Stimulated activated naive CD4-positive, alpha-beta T cell treated with Interleukin-2 at 50 U/mL for 16 hours (primary cell): ENCODE measurements around the gene CYSTM1.

Experiments used
- DNase-seq: peaks from one replicate; lab custom pipeline; 2025; lab: John Stamatoyannopoulos, UW

The CYSTM1 gene

GRCh38 chr5:140236891-140237598 lies 62.1 kb downstream of the CYSTM1 start:
- no peak for DNase-seq

- no peak for DNase-seq
These were observed 63.8 kb downstream of the CYSTM1 start for GRCh38 chr5:140238756-140239155.

GRCh38 chr5:140239461-140239860 lies 64.5 kb downstream of the CYSTM1 start:
- no peak for DNase-seq

GRCh38 chr5:140239939-140240700 lies 65.1 kb downstream of the CYSTM1 start:
- peak; percentile 45 for DNase-seq

- no peak for DNase-seq
These were observed 66.2 kb downstream of the CYSTM1 start for GRCh38 chr5:140240987-140241706.

GRCh38 chr5:140242099-140242498 lies 67.1 kb downstream of the CYSTM1 start:
- DNase-seq, result no peak

- DNase-seq, result no peak
These were observed 68.0 kb downstream of the CYSTM1 start for GRCh38 chr5:140242890-140243585.

GRCh38 chr5:140243706-140244250 lies 68.8 kb downstream of the CYSTM1 start:
- no peak for DNase-seq

- DNase-seq, result peak; percentile 73
These were observed 69.6 kb downstream of the CYSTM1 start for GRCh38 chr5:140244525-140245025.

- DNase-seq, result no peak
These were observed 70.4 kb downstream of the CYSTM1 start for GRCh38 chr5:140245341-140245740.

GRCh38 chr5:140245926-140246325 lies 70.9 kb downstream of the CYSTM1 start:
- DNase-seq, result no peak

- DNase-seq, result no peak
These were observed 71.6 kb downstream of the CYSTM1 start for GRCh38 chr5:140246378-140247122.

- no peak for DNase-seq
These were observed 73.4 kb downstream of the CYSTM1 start for GRCh38 chr5:140248414-140248813.

- DNase-seq, result no peak
These were observed 74.5 kb downstream of the CYSTM1 start for GRCh38 chr5:140249536-140249935.

GRCh38 chr5:140250386-140250785 lies 75.4 kb downstream of the CYSTM1 start:
- no peak for DNase-seq

GRCh38 chr5:140251527-140251973 lies 76.6 kb downstream of the CYSTM1 start:
- DNase-seq, result peak; percentile 72

- no peak for DNase-seq
These were observed 77.6 kb downstream of the CYSTM1 start for GRCh38 chr5:140252470-140253126.

GRCh38 chr5:140253985-140254384 lies 79.0 kb downstream of the CYSTM1 start:
- no peak for DNase-seq

- DNase-seq, result no peak
These were observed 80.6 kb downstream of the CYSTM1 start for GRCh38 chr5:140255460-140256157.

- no peak for DNase-seq
These were observed 81.7 kb downstream of the CYSTM1 start for GRCh38 chr5:140256726-140257125.
